HG03354 (cell line): ENCODE measurements around the gene PRXL2B.
"Not testable (repeated sequence)": the region's sequence is repeated elsewhere in the genome, so short reads cannot be mapped to it uniquely, and the experiment has no call there.

Source experiments
- ATAC-seq: cut with Tn5 transposase; IDR thresholded peaks from one replicate; pipeline ENCODE4 v1.9.1; 2021; ENCODE audit warnings: mild to moderate bottlenecking; ENCODE audit not compliant: unreplicated experiment, poor library complexity, severe bottlenecking

PRXL2B gene

DNA sequence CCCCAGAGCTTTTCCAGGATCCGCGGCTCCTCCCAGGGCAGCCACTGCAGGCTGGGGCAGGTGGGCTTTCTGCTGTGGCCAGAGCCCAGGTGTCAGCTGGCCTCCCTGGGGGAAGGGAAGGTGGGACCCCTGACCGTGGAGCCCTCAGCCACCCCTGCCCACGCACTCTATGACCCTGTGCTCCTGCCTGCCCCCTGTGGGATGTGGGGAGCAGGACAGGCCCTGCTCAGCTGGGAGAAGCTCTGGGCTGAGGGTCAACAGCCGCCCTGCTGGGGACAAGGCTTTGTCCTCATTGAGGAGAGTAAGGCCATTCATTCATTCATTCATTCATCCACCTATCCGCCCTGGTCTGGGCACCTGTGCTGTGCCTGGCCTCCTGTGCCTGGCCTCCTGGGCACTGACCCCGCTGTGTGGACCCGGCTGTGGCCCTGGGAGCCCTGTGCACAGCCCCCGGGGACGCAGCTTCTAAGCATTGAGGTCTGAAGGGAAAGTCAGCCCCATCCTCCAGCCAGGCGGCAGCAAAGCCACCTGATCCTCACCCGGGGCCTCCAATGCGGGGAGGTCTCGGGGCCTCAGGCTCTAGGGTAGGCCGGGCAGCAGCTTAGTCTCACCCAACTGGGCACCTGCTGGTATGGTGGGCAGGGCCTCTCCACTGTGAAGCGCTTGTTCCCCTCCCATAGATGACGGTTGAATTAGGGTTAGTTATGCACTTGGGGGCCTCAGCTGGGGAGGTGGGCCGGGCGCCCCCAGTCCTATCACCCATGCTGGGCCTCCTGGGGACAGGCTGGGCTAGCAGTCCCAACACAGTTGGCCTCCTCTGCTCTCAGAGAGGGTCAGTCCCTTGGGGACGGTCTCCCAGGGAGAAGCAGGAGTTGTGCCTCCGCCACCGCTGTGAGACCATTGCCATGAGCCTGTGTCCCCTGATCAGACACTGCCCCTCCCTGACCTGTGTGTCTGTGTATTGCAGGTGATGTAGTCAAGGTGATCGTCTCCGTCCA lies 24.4 kb upstream of the PRXL2B start:
- ATAC-seq = no peak

- no peak for ATAC-seq
Measured at GRCh38 chr1:2563205-2563604, 23.4 kb upstream of the PRXL2B start.

- ATAC-seq = no peak
Measured at GRCh38 chr1:2564006-2564814, 22.4 kb upstream of the PRXL2B start.

- ATAC-seq = no peak
Measured at GRCh38 chr1:2564815-2565374, 21.7 kb upstream of the PRXL2B start.

GRCh38 chr1:2566101-2567045 lies 20.2 kb upstream of the PRXL2B start:
- no peak for ATAC-seq

- ATAC-seq = no peak
Measured at GRCh38 chr1:2567083-2567679, 19.4 kb upstream of the PRXL2B start.

- not testable (repeated sequence) for ATAC-seq
Measured at GRCh38 chr1:2568187-2568816, 18.3 kb upstream of the PRXL2B start.

GRCh38 chr1:2569060-2569459 lies 17.5 kb upstream of the PRXL2B start:
- ATAC-seq = no peak

DNA sequence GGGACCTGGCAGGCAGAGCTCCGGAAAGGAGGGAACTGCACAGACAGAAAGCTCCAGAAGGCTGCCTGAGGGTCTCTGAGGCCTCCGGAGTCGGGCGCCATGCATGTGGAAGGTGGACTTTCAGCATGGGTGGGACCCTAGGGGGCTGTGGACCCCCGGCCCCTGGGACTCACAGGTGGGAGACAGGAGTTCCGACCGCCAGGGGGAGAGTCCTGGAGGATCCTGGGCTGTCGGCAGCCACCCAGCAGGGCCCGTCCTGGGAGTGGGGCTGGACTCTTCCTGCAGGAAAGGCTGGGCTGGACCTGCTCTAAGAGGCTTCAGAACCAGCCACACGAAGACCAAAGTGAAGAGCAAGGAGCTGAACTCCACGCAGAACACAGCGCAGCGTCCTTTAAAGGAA lies 16.9 kb upstream of the PRXL2B start:
- ATAC-seq = not testable (repeated sequence)

- no peak for ATAC-seq
Measured at GRCh38 chr1:2570332-2570731, 16.2 kb upstream of the PRXL2B start.

DNA sequence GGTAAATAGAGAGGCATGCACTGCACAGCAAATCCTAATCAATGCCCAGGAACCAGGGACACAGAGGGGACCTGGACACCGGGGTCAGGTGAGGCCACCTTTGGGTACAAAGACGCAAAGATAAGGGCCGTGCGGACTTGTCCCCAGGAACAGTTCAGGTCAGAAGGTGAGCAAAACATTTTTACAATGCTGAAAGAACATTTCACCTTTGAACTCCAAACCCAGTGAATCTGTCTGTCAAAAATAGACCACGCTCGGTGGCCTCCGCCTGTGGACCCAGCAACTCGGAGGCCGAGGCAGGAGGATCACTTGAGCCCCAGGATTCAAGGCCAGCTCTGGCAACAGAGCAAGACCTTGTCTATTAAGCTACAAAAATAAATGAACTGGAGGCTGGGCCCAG lies 15.2 kb upstream of the PRXL2B start:
- no peak for ATAC-seq

- no peak for ATAC-seq
Measured at GRCh38 chr1:2573250-2573920, 13.2 kb upstream of the PRXL2B start.

DNA sequence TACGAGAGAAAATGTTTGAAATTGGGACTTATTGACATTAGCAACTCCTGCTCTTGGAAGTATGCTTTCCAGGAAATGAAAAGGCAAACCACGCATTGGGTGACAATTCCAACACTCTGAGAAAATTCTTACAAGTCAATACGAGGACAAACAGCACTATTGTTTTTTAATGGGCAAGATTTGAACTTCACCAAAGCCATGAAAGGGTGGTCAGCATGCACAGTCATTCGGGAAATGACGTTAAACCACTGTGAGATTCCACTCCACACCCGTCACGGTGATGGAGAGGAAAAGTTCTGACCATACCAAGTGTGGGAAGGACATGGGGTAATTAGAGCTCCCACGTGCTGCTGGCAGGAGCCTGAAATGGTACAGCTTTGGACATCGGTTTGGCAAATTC lies 12.2 kb upstream of the PRXL2B start:
- no peak for ATAC-seq

DNA sequence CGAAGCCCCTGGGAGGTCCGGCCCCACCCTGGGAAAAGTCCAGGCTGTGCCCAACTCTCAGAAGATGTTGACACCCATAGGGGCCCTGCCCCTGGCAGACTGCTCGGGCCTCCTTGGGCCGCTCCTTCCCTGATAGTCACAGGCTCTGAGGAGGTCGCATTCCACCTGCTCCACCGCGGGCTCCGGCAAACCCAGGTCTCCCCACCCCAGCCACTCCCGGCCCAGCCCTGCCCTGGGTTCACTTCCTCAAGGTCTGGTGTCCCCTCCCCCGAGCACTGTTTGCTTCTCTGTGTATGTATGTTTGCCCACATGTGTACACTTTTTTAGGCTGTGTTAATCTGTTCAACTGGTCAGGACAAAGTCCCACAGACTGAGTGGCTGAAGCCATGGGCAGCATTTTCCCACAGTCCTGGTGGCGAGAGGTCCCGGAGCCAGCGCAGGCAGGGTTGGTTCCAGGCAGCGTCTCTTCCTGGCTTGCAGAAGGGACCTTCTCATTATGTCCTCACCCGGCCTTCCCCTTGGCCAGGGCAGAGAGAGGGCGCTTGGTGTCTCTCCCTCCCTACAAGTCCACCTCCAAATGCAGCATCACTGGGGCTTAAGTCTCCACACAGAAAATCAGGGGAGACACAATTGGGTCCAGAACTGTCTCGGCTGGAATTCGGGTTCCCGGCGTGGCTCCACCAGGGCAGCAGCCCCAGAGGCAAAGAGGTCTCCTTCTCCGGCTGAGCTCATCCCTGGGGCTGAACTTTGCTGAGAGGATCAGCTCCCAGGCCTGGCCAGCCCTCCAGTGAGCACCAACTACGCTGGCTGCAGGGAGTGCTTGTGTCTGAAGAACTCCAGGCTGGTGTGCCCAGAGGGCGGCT lies 10.5 kb upstream of the PRXL2B start:
- no peak for ATAC-seq

GRCh38 chr1:2577565-2578075 lies 9.0 kb upstream of the PRXL2B start:
- peak; percentile 44 for ATAC-seq

DNA sequence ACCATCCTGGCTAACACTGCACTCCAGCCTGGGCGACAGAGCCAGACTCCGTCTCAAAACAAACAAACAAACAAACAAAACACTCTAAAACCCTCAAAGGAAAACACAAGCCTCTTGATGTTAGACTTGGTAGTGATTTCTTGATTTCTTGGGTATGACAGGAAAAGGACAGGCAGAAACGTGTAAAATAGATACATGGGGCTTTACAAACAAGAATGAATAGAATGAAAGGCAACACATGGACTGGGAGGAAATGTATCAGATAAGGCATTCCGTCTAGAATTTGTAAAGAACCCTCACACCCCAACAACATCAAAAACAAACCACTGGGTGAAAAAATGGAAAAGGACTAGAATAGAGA lies 7.8 kb upstream of the PRXL2B start:
- ATAC-seq = no peak

DNA sequence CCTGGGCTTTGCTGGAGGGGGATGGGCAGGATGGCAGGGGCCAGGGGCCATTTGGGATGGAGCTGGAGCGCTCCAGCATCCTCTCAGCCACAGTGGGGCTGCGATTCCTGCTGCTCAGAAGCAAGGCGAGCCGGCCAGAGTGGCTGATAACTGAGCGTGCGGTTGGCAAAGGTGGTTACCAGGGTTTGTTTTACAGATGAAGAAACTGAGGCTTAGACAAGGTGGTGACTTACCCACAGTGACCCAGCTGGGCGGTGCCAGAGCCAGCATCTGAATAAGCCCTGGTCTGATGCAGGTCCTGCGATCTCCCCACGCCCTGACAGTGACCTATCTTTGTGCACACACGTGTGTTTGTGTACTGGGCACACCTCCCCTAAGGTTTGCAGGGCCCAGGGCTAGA lies 5.9 kb upstream of the PRXL2B start:
- ATAC-seq = no peak
